RKO (cell line): ENCODE data around the gene PRMT9.
A peak's percentile ranks its signal among the peaks of the same experiment; 100 is the strongest.

Experiments
- DNase-seq: peaks from one replicate; pipeline ENCODE4 v3.0.0-alpha.2; 2016; ENCODE audit warnings: low spot score

Gene PRMT9

GRCh38 chr4:147683717-147684700 lies at the start of gene PRMT9:
TSS of gene PRMT9 (minus strand) at chr4:147684163. CDS start at chr4:147683987, 176 bp downstream.
- peak; percentile 91 for DNase-seq

- DNase-seq: peak; percentile 42
Observed at GRCh38 chr4:147732518-147733235, 48.7 kb upstream of the PRMT9 start.

- peak; percentile 73 for DNase-seq
Observed at GRCh38 chr4:147731580-147732517, 47.9 kb upstream of the PRMT9 start, which contains the start of gene ARHGAP10. TSS of gene ARHGAP10 (plus strand) at chr4:147732088. CDS start at chr4:147732302, 214 bp downstream.

- no peak for DNase-seq
Observed at GRCh38 chr4:147730333-147730732, 46.4 kb upstream of the PRMT9 start.

- DNase-seq: no peak
Observed at GRCh38 chr4:147727476-147728028, 43.6 kb upstream of the PRMT9 start.

GRCh38 chr4:147725673-147726072 lies 41.7 kb upstream of the PRMT9 start:
- DNase-seq: peak; percentile 19

GRCh38 chr4:147724468-147725201 lies 40.7 kb upstream of the PRMT9 start:
- no peak for DNase-seq

GRCh38 chr4:147723326-147723725 lies 39.4 kb upstream of the PRMT9 start:
- no peak for DNase-seq

GRCh38 chr4:147717878-147718277 lies 33.9 kb upstream of the PRMT9 start:
- no peak for DNase-seq

- peak; percentile 67 for DNase-seq
Observed at GRCh38 chr4:147714575-147715401, 30.8 kb upstream of the PRMT9 start.

- DNase-seq: peak; percentile 68
Observed at GRCh38 chr4:147709999-147710398, 26.0 kb upstream of the PRMT9 start.

GRCh38 chr4:147707892-147708672 lies 24.1 kb upstream of the PRMT9 start:
- DNase-seq: peak; percentile 58

GRCh38 chr4:147704846-147705245 lies 20.9 kb upstream of the PRMT9 start:
- no peak for DNase-seq

- DNase-seq: no peak
Observed at GRCh38 chr4:147696866-147697265, 12.9 kb upstream of the PRMT9 start.

- no peak for DNase-seq
Observed at GRCh38 chr4:147693218-147693617, 9.3 kb upstream of the PRMT9 start.

- DNase-seq: no peak
Observed at GRCh38 chr4:147691820-147692219, 7.9 kb upstream of the PRMT9 start.

- DNase-seq: no peak
Observed at GRCh38 chr4:147689067-147689466, 5.1 kb upstream of the PRMT9 start.

GRCh38 chr4:147683188-147683591 lies 773 bp downstream of the PRMT9 start:
- peak; percentile 24 for DNase-seq

- peak; percentile 16 for DNase-seq
Observed at GRCh38 chr4:147682755-147683154, 1.2 kb downstream of the PRMT9 start.
